Right atrium auricular region (tissue), 2 donors: Measurements from ENCODE around the gene PTPN9. TPM values are rescaled to one million over a fixed set of nuclear protein-coding genes. Genes with fewer than 3 reads are reported as not detected.
"Not testable (repeated sequence)": the region's sequence is repeated elsewhere in the genome, so short reads cannot be mapped to it uniquely, and the experiment has no call there.

Experiments
- DNase-seq: peaks from one replicate; pipeline ENCODE4 v3.0.0-alpha.2; 2019; ENCODE audit warnings: low spot score
- H3K27ac ChIP-seq, 2 donors: fragments of 200-600 bp; sonication (generic); 1 replicate in 1 of 2; 2 replicates in 1 of 2; pipeline ENCODE4 v1.5.1; 2016 to 2019
- H3K27me3 ChIP-seq, 2 donors: fragments of 200-600 bp; sonication (generic); one replicate each; pipeline versions ENCODE4 v1.5.1 to v1.6.0; 2017 to 2019
- H3K36me3 ChIP-seq: fragments of 200-600 bp; sonication (generic); one replicate; pipeline ENCODE4 v1.5.1; 2016
- H3K4me1 ChIP-seq, 2 donors: fragments of 200-600 bp; sonication (generic); one replicate each; pipeline versions ENCODE4 v1.5.1 to v1.6.0; 2017 to 2019
- H3K4me3 ChIP-seq, 2 donors: fragments of 200-600 bp; sonication (generic); 1 replicate in 1 of 2; 2 replicates in 1 of 2; pipeline ENCODE4 v1.5.1; 2017 to 2019; ENCODE audit warnings: mild to moderate bottlenecking in 1 of 2, moderate library complexity in 1 of 2
- H3K9me3 ChIP-seq, 2 donors: fragments of 200-600 bp; sonication (generic); one replicate each; pipeline ENCODE4 v1.5.1; 2019
- CTCF ChIP-seq, 2 donors: fragments of 200-600 bp; sonication (generic); IDR thresholded peaks; one replicate each; pipeline ENCODE4 v1.5.1; 2019; ENCODE audit warnings: antibody characterized with exemption in 2 of 2
- total RNA-seq, 2 donors: library from RNA; depleted of rRNA; stranded (reverse); fragments of >200 nt; gene quantifications; one replicate each; pipeline ENCODE4 v1.1.0, GENCODE V29; 2016

Gene PTPN9
- total RNA-seq, 2 donors from 2014 or later, result 9.6 to 9.9 TPM

GRCh38 chr15:75544359-75544758 lies 34.8 kb downstream of the PTPN9 start:
- H3K27ac ChIP-seq, result peak overlapping the region in 1 of 2 donors; percentile 73
- TF ChIP-seq CTCF (IDR thresholded peaks at IDR 0.05), result no peak
- peaks cover 0 to 44% of the 10 kb centered on the region in 2 donors for H3K4me1 ChIP-seq

GRCh38 chr15:75542949-75543545 lies 36.1 kb downstream of the PTPN9 start:
- not testable (repeated sequence) for H3K36me3 ChIP-seq, H3K27me3 ChIP-seq, H3K9me3 ChIP-seq, H3K4me3 ChIP-seq, DNase-seq
- H3K4me1 ChIP-seq, result peaks cover 0 to 44% of the 10 kb centered on the region in 2 donors
- H3K27ac ChIP-seq, result peak overlapping the region; percentile 2 to 73

More at GRCh38 chr15:75544359-75544758, 34.8 kb downstream of the PTPN9 start:
- no peak for DNase-seq
- Histone ChIP-seq H3K36me3 (no peaks in the 10 kb centered on the region), H3K4me3 (no peak overlapping the region), H3K27me3 (no peaks in the 10 kb centered on the region), H3K9me3 (no peaks in the 10 kb centered on the region)

GRCh38 chr15:75542386-75542797 lies 36.7 kb downstream of the PTPN9 start:
- Histone ChIP-seq H3K27me3 (no peaks in the 10 kb centered on the region), H3K4me3 (no peak overlapping the region), H3K9me3 (no peaks in the 10 kb centered on the region)

GRCh38 chr15:75538376-75538775 lies 40.7 kb downstream of the PTPN9 start:
- H3K36me3 ChIP-seq, result no peaks in the 10 kb centered on the region
- H3K9me3 ChIP-seq, result no peaks in the 10 kb centered on the region
- H3K4me3 ChIP-seq, result no peak overlapping the region
- DNase-seq, result no peak
- TF ChIP-seq CTCF (IDR thresholded peaks at IDR 0.05), result no peak
- peaks cover 0 to 24% of the 10 kb centered on the region in 2 donors for H3K4me1 ChIP-seq
- H3K27ac ChIP-seq, result no peak overlapping the region
- no peaks in the 10 kb centered on the region for H3K27me3 ChIP-seq

More at GRCh38 chr15:75542386-75542797, 36.7 kb downstream of the PTPN9 start:
- no peak for TF ChIP-seq CTCF (IDR thresholded peaks at IDR 0.05)
- DNase-seq, result no peak
- H3K4me1 ChIP-seq, result peaks cover 0 to 44% of the 10 kb centered on the region in 2 donors
- H3K27ac ChIP-seq, result peak overlapping the region; percentile 2 to 73
- H3K36me3 ChIP-seq, result no peaks in the 10 kb centered on the region

GRCh38 chr15:75533945-75534344 lies 45.2 kb downstream of the PTPN9 start:
- Histone ChIP-seq H3K4me3 (no peak overlapping the region), H3K27ac (no peak overlapping the region), H3K27me3 (no peaks in the 10 kb centered on the region), H3K36me3 (no peaks in the 10 kb centered on the region), H3K9me3 (no peaks in the 10 kb centered on the region), H3K4me1 (peaks cover 0 to 28% of the 10 kb centered on the region in 2 donors)
- no peak for DNase-seq
- TF ChIP-seq CTCF (IDR thresholded peaks at IDR 0.05), result no peak

- H3K4me1 ChIP-seq, result peaks cover 0 to 33% of the 10 kb centered on the region in 2 donors
- H3K27ac ChIP-seq, result peak overlapping the region; percentile 66 to 74
- no peaks in the 10 kb centered on the region for H3K36me3 ChIP-seq
- peak; percentile 80 for DNase-seq
- peak in 1 of 2 donors; percentile 54 for TF ChIP-seq CTCF (IDR thresholded peaks at IDR 0.05)
- H3K27me3 ChIP-seq, result no peaks in the 10 kb centered on the region
- no peaks in the 10 kb centered on the region for H3K9me3 ChIP-seq
- no peak overlapping the region for H3K4me3 ChIP-seq
Observed at GRCh38 chr15:75532413-75533250, 46.5 kb downstream of the PTPN9 start.
